ENCODE measurements around the gene SEMA4D.

DNA sequence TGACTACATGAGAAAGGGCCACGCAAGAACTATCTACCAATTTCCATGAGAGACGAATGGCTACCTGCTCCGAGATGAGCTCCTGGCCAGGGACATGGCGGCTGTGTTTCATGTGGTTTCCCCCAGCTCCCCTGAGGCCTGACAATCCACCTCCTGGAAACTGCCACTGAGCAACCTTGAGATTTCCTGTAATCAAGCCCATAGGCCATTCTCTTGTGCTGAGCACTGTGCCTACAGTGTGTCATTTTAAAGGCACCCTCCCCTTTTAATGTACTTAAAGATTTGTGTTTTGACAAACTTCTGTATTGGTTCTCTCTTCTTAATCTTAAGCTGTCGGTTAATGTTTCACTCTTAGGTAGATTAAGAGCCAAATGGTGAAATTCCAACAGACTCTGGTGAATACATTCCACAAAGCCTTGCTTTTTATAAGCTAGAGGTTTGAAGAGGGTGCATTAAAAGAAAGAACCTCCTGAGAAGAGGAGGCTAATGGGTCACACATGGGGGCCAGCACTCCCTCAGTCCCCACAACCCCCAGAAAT, 107.3 kb downstream of the SEMA4D start:
- no peak for TF ChIP-seq EZH2 (IDR thresholded peaks at IDR 0.05; ENCODE audit: low read depth)
- TF ChIP-seq, protein P1, sequence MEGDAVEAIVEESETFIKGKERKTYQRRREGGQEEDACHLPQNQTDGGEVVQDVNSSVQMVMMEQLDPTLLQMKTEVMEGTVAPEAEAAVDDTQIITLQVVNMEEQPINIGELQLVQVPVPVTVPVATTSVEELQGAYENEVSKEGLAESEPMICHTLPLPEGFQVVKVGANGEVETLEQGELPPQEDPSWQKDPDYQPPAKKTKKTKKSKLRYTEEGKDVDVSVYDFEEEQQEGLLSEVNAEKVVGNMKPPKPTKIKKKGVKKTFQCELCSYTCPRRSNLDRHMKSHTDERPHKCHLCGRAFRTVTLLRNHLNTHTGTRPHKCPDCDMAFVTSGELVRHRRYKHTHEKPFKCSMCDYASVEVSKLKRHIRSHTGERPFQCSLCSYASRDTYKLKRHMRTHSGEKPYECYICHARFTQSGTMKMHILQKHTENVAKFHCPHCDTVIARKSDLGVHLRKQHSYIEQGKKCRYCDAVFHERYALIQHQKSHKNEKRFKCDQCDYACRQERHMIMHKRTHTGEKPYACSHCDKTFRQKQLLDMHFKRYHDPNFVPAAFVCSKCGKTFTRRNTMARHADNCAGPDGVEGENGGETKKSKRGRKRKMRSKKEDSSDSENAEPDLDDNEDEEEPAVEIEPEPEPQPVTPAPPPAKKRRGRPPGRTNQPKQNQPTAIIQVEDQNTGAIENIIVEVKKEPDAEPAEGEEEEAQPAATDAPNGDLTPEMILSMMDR (conservative IDR thresholded peaks at IDR 0.05), result no peak

Measured in PC-9 (cell line).